GM06990 (cell line): ENCODE measurements around the gene C12orf43.
"Not testable (repeated sequence)": the region's sequence is repeated elsewhere in the genome, so short reads cannot be mapped to it uniquely, and the experiment has no call there.

Source experiments
- DNase-seq: peaks from one replicate; pipeline ENCODE4 v3.0.0-alpha.2; 2011; ENCODE audit not compliant: insufficient read length; ENCODE audit errors: extremely low read depth
- H3K27me3 ChIP-seq: replicated peaks from 2 replicates; pipeline ENCODE4 v1.6.0; 2011; ENCODE audit warnings: low read length; ENCODE audit not compliant: control insufficient read depth, insufficient read depth
- H3K36me3 ChIP-seq: 2 replicates; pipeline ENCODE4 v1.5.1; 2011; ENCODE audit warnings: low read length; ENCODE audit not compliant: control insufficient read depth, insufficient read depth
- H3K4me3 ChIP-seq: replicated peaks from 2 replicates; pipeline ENCODE4 v1.5.1; 2011; ENCODE audit warnings: low read depth, mild to moderate bottlenecking, control low read depth, low read length
- CTCF ChIP-seq: IDR thresholded peaks from 2 replicates; pipeline ENCODE4 v1.5.1; 2011; ENCODE audit warnings: low read length, control low read depth, mild to moderate bottlenecking, inconsistent platforms; ENCODE audit not compliant: insufficient read depth, poor library complexity, severe bottlenecking

The C12orf43 gene

GRCh38 chr12:121015825-121016766 is at the start of gene C12orf43:
Gene C12orf43 (minus strand): TSS chr12:121016487. CDS start chr12:121016474, 13 bp downstream.
- Histone ChIP-seq H3K4me3 (peak within 1 kb of the TSS; percentile 75), H3K27me3 (no peaks in the 10 kb centered on the region), H3K36me3 (peaks cover 4% of the 10 kb centered on the region)
- peak; percentile 79 for DNase-seq
- TF ChIP-seq CTCF, result no peak

GRCh38 chr12:121065345-121065744 is 49.1 kb upstream of the C12orf43 start:
- TF ChIP-seq CTCF, result no peak
- DNase-seq, result no peak
- Histone ChIP-seq H3K27me3 (no peaks in the 10 kb centered on the region), H3K36me3 (no peaks in the 10 kb centered on the region), H3K4me3 (no peak overlapping the region)

GRCh38 chr12:121064586-121064985 is 48.3 kb upstream of the C12orf43 start:
- H3K36me3 ChIP-seq, H3K4me3 ChIP-seq, DNase-seq: not testable (repeated sequence)

GRCh38 chr12:121064116-121064515 is 47.8 kb upstream of the C12orf43 start:
- no peaks in the 10 kb centered on the region for H3K27me3 ChIP-seq
- TF ChIP-seq CTCF, result no peak
- no peak overlapping the region for H3K4me3 ChIP-seq
- no peaks in the 10 kb centered on the region for H3K36me3 ChIP-seq
- no peak for DNase-seq

More at GRCh38 chr12:121064586-121064985, 48.3 kb upstream of the C12orf43 start:
- H3K27me3 ChIP-seq, result not testable (repeated sequence)

GRCh38 chr12:121062391-121063045 is 46.2 kb upstream of the C12orf43 start:
- no peak for TF ChIP-seq CTCF
- Histone ChIP-seq H3K4me3 (no peak overlapping the region), H3K36me3 (no peaks in the 10 kb centered on the region), H3K27me3 (no peaks in the 10 kb centered on the region)
- no peak for DNase-seq

- DNase-seq, result no peak
- Histone ChIP-seq H3K36me3 (no peaks in the 10 kb centered on the region), H3K4me3 (no peak overlapping the region), H3K27me3 (no peaks in the 10 kb centered on the region)
- TF ChIP-seq CTCF, result no peak
Observed at GRCh38 chr12:121061831-121062230, 45.5 kb upstream of the C12orf43 start.
